ELR (cell line): ENCODE measurements around the gene CENPU.
"Not testable (repeated sequence)": the region's sequence is repeated elsewhere in the genome, so short reads cannot be mapped to it uniquely, and the experiment has no call there.

Source experiments
- DNase-seq: peaks from one replicate; pipeline ENCODE4 v3.0.0-alpha.2; 2015; ENCODE audit warnings: low read depth

CENPU gene

DNA sequence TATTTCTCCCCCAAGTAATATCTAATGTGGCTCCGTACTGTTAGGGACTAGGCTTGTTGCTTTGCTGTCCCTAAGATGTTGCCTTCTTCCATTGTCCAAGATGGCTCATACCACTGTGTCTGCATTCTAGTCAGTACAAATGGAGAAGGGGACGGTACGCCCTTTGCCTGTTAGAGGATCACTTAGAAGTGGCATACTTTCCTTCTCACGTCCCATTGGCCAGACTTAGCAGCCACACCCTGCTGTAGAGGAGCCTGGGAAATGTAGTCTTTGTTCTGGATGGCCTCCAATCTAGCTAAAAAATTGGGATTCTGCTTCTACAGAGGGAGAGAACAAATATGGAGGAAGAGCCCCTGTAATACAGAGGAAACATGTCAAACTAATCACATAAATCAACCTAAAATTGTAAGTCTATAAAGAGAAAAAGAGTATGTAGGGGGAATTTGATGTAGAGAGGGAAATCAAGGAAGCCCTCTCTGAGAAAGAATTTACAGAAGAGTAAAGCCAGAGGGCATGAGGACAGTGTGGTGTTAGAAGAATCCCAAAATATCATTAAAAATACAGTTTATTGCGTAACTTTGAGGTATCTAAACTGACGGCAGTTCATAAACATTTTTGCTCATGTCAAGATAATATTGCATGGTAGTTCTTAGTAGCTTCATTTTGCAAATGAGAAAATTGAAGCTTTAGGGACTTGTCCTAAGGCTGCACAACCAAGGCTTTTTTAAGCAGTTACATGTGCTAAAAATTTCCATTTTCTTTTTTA is 69.3 kb downstream of the CENPU start:
- peak; percentile 26 for DNase-seq

DNA sequence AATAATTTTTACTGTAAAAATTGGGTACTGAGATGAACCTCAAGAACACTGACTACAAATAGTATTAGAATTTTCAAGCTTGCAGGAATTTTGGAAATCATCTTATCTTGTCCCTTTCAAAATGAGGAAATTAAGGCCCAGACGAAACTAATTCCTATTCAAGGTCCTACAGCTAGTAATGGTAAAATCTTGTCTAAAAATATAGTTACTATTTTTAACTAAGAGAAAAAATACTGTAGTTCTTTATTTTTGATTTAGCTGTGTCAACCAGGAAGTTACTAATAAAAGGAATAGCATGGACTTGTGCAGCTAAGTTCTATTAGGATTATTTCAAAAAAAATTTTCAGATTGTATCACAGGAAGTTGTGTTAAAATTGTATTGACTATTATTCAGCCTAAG is 71.7 kb downstream of the CENPU start:
- DNase-seq = no peak

DNA sequence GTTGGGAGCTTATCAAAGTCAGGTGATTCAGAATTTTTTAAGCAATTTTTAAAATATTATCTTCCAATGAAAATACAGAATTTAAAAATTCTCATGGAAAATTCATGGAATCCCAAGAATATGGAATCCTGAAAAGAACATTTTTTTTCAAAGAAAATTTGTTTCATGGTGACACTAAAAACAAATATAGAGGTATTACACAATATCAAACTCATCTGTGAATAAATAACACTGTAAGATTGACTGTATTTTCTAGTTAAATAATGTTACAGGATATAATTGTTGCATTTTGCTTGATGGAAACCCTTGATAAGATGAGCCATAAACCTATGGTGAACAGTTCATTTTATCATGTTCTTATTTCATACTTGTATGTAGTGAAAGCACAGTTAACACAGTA is 72.9 kb downstream of the CENPU start:
- no peak for DNase-seq

DNA sequence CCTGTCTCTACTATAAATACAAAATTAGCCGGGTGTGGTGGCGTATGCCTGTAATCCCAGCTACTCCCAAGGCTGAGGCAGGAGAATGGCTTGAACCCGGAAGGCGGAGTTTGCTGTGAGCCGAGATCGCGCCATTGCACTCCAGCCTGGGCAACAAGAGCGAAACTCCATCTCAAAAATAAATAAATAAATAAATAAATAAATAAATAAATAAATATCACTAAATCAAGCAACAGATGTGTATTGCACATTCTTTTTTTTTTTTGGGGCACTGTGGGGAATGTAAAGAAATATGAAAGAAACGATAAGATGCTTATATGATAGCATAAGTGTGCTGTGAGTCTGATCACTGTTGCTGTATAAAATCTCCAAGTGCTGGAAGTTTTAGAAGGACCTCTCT is 76.1 kb downstream of the CENPU start:
- DNase-seq = not testable (repeated sequence)

DNA sequence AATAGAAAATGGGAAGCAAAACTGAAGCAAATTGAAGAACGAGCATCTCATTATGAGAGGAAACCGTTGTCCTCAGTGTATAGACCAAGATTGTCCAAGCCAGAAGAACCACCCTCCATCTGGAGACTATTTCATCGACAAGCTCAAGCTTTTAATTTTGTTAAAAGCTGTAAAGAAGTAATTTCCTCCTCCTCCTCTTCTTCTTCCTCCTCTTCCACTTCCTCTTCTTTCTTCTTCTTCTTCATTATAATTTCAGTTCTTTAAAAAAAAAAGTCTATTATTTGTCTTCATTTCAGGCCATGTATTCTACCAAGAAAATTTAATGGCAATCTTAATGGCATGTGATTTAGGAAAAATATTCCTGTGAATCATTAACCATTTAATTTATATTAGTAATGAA is 76.8 kb downstream of the CENPU start:
- no peak for DNase-seq

DNA sequence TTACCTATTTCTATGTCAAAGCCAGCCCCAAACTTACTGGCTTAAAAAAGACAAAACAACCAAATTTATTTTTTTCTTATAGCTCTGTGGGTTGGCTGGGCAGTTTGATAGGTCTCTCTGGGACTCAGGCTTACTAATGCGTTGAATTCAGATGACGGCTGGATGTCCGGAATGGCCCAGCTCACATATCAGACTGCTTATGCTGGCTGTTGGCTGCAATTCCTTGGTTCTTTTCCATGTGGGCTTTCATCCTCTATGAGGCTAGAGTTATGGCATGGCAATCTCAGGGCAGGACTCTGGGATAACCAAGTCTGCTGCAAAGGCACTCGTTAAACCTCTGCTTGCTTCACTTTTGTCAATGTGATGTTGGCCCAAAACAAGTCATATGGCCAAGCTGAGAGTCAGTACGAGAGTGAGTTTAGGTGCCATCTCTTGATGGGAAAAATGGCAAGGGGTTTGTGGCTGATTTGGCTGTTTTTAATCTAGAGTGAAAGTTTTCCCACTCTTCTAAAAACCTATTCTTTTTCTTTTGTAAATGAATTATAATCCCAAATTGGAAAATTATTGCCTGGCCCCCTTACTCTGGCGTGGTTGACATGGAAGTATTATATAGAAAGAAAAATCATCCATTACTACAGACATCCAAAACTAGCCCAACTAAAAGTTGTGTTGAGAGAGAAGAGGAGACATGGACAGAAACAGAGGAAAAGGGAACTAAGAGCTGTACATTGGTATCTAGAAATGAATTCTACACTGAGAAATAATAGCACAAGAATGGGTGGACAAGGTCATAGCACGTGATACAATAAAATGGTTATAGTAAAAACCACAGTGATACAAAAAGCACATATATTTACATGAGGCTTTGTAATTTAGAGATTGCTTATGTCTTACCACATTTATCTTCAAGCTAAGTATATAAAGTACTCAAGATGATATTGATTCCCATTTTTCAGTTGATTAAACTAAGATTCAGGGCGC is 77.7 kb downstream of the CENPU start:
- DNase-seq = no peak

DNA sequence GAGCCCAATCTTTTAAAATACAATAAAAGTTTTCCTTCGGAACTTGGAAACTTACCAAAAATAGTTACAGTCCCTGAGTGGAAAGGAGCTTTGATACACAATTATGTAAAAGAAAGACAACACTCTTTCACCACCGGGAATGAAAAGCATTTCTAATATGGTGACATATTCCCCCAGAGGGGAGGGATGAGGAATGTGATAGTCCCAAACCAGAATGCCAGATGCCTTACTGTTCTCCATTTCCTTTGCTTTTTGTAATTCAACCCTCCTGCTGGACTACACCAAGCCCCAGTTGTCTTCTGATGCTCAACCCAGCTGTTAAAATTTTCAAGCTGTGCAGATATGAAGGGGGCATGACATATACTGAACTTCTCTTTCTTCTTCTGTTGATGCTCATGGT is 80.2 kb downstream of the CENPU start:
- DNase-seq = peak; percentile 63

DNA sequence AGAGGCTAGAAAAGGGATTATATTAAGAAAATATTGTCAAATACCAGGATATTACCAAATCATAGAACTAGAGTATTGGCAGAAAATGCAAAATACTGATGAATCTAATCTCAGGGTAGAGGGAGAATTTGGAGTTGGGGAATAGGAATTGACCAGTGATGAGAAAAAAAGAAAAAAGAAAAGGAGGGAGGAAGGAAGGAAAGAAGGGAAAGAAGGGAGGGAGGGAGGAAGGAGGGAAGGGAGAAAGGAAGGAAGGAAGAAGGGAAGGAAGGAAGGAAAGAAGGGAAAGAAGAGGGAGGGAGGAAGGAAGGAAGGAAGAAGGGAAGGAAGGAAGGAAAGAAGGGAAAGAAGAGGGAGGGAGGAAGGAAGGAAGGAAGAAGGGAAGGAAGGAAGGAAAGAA is 81.2 kb downstream of the CENPU start:
- DNase-seq = not testable (repeated sequence)

DNA sequence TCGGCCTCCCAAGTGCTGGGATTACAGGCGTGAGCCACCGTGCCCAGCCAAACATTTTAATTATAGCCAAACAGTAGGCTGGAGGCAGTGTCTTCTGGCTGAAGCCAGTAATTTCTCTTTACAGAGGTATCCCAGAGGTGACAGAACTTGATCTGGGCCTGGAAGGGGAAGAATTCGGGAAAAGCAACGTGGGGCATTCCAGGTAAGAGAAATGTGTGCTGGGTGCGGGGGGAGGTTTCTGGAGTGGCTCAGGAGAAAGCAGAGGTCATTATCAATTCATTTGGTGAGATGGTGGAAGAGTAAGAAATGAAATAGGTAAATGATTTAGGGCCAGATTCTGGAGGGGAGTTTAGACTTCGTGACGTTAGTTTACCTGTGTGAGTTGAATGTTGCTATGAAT is 82.0 kb downstream of the CENPU start:
- no peak for DNase-seq

DNA sequence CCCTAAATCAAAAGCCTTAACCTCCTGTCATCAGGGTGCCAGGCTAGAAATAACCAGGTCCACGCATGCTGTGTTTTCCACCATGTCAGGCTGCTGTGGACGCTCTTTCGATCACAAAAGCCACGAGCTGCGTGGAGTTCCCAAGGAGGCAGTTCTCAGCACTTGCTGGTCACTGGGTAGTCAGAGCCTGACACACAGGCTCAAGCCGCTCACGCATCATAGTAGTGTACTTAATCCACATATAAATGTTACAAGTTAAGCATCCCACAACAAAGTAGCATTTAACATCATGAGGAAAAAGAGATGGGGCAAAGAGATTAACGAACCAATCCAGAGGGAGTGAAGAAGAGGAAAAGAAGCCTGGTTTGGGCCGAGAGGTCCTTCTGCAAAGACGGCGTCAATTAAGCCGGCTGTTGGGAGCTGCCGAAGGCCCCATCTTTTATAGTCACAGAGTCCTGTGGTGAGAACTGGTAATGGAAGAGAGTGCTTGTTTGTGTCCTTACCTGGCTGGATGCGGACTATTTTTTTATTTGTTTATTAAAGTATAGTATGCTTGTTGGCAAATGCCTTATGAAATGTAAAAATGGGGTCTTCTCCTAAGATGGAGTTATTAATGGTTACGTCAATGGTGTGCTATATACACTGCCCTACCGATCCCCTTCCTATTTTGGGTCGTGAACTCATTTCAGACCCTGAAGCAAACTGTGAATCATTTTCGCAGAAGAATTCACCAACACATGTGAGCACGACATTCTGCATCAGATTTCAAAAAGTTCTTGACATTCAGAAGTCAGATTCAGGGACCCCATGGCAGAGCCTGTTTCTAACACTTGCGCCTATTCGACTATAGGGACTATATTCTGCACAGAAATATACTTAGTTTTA is 83.7 kb downstream of the CENPU start:
- DNase-seq = peak; percentile 63

DNA sequence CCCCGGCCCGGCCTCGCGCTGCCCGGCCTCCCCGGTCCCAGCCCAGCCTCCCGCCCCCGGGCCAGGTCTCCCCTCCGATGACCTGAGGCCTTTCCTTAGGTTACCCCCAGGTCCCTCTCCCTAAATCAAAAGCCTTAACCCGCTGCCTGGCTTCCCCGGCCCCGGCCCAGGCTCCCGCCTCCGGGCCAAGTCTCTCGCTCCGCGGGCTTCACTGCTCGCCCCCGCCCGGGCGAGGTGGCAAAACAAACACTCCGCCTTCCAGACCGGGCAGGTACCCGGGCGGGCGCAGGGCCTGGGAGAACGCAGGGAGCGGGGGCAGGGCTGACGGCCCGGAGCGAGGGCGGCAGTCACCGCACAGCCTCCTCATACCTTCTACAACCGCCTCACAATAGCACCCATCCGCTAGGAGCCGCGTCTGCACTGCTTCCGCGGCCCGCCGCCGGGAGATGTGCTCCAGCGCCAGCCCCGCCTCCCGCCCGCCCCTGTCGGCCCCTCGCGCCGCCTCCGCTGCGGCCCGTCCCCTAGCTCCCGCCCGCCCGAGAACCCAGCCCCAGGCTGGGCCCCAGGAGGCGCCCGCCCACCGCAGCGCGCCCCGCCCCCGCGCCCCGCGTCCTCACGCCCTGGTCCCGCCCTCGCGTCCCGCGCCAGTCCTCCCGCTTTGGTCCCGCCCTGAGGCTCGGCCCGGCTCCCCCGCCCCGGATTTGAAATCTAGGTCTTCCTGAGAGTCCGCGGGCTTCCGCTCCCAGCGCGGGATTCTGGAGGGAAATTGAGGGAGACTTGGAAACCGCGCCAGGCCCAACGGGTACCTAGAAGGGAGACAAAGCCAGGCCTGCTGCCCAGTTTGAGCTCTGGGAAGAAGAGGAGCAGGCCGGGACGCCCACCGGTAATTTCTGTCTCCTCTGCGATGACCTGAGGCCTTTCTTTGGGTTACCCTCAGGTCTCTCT is 84.6 kb downstream of the CENPU start, which contains the start of the genes CASP3 and PRIMPOL:
TSS of gene CASP3 (minus strand) at position 422 of the 945 bp plus-strand sequence. CDS start 10,994 bp downstream, outside the sequence.
TSS of gene PRIMPOL (plus strand) at position 713 of the 945 bp plus-strand sequence. CDS start 7,403 bp downstream, outside the sequence.
- peak; percentile 95 for DNase-seq

DNA sequence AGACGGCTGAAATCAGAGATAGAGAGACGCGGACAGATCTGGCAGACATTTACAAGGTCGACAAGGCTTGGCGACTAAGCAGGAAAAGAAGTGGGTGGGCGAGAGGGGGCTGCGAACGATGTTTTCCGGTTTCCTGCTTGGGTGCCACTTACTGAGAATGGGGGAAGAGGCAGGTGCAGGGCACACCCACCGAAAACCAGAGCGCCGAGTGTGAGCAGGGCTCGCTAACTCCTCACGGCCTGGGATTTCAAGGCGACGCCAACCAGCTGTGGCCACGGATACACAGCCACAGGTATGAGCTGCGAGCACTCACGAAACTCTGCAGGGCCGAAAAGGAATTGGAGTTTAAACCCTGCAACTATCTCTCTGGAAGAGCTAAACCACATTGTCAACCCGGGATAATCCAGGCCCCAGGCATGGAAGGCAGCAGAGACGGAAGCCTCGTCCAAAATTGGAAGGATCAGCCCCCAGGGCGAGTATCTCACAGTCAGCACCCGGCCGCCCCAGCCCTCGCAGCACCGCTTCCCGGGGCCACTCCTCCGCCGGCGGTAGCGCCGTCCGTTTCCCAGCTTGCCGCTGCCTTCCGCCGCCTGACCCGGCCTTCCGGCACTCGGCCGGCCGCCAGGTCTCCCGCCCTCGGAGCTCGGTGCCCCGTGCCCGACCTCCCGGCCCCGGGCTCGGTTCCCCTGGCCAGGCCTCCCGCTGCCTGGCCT is 85.4 kb downstream of the CENPU start:
- peak; percentile 58 for DNase-seq

DNA sequence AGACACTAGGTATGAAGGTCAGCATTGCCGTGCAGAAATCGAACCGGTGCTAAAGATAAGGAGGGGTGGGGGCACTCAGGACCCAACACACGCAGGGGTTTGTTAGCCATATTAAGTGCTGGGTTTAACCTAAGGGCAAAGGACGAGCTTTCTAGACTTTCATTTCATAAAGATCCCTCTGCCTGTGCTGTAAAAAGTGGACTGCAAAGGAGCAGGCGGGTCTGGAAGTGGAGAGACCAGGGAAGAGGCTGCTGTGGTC is 85.9 kb downstream of the CENPU start:
- peak; percentile 30 for DNase-seq

DNA sequence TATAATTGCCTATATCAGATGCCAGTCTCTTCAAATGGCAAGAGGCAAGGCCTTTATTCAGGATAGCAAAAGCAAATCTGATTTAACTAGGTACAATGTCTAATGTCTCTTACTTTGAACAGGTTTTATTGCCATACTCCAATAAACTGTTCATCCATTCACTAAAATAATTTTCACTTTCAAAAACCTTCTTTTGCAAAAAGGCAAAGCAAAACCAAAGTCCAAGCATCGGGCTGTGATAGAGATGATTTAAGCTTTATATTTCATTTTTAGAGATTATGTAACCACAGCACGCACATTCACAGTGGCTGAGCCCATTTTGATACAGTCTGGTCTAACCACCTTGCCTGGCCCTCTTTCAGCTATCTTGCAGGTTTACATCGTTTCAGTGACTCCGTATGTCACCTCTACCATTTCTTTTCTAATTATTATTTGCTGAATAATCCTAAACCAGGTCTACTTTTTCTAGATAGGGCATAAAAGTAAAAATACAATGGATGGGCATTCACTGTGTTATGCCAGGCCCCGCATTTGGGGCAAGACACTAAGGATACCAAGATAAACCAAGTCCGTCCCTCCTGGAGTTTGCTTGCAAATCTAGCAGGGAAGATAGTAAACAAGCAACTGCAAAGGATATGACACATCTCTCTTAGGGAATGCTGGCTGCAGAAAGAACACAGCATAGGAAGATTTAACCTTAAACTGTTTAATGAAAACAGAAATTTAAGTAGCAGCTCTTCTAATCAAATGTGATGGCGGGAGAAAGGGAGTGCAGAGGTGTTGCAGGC is 86.4 kb downstream of the CENPU start:
- DNase-seq = peak; percentile 61

DNA sequence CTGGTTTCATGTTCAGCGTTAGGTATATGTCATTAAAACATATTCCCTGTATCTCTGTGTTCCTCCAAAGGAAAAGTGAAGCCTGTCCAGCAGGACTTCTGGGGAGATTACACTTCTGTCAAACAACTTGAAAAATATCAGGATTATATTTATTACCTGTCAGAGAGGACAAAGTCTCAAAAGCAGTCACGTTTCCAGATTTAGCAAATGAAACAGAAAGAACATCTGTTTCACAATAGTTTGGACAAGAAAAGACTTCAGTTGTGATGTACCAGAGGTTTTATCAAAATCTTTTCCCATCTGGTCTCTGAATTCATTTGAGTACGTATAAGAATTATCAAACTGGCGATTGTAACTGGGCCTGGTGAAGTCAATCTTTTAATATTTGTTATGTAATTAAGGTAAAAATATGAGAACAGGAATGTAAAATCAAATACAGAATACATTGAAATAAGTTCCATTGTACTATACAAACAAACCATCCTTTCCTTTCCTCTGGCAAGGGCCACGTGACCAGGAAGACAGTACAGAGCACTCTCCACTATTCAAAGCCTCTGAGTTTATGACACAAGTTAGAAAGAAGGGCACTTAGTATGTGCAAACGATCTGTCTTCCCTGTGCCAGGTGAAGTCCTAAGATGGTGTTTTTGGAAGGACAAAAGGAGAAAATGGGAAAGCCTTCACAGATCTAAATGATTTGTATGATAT is 87.8 kb downstream of the CENPU start:
- no peak for DNase-seq

DNA sequence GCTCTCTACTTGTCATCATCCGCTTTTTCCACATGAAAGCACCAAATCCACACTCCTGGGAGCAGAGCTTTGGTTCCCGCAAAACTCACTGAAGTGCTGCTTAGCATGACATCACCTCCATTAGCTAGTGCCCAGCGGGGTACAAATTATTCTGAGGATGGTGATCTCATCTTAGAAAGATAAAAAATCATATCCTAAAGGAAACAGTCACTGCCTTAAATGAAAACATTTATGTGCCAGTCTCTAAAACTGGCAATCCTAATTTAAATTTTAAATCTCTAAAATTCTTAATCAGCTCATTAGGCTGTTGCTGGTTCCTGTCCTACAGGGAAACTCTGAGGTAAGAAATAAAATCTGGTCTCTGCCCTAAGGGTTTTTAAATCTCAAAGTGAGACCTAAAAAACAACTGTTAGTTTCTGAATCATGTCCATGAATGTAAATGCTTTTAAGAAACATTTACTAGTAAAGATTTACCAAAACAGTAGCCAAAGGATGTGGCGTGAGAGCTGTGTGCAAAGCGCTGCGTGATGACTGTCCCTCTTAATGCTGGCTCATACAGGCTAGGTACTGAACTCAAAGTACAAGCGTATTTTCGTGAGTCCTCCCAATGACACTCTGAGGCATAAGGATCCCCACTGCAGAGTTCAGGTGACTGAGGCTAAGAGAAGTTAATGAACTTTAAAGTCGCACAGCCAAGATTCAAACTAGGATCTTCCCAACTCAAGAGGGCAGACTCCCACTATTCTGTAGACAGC is 89.2 kb downstream of the CENPU start:
- peak; percentile 40 for DNase-seq
